Activated CD8-positive, alpha-beta memory T cell treated with anti-CD3 and anti-CD28 coated beads, Interleukin-2, amount 50 U/mL, for 48 hours (primary cell): ENCODE results near the gene ASAP3.
A peak's percentile ranks its signal among the peaks of the same experiment; 100 is the strongest.

Experiments used
- DNase-seq: peaks from one replicate; pipeline ENCODE4 v3.0.0-alpha.2; 2020

Gene ASAP3

GRCh38 chr1:23483321-23484252 lies at the start of gene ASAP3:
TSS of gene ASAP3 (minus strand) at chr1:23484179. CDS start at chr1:23484133, 46 bp downstream.
- peak; percentile 63 for DNase-seq

GRCh38 chr1:23533246-23534023 lies 49.5 kb upstream of the ASAP3 start:
- DNase-seq = no peak

- no peak for DNase-seq
These were observed 47.6 kb upstream of the ASAP3 start for GRCh38 chr1:23531562-23532094.

- peak; percentile 87 for DNase-seq
These were observed 47.0 kb upstream of the ASAP3 start, which contains the start of gene E2F2 for GRCh38 chr1:23530747-23531561. TSS of gene E2F2 (minus strand) at chr1:23531233. CDS start at chr1:23530793, 440 bp downstream.

GRCh38 chr1:23530087-23530746 lies 46.2 kb upstream of the ASAP3 start:
- DNase-seq = no peak

GRCh38 chr1:23529146-23530086 lies 45.4 kb upstream of the ASAP3 start:
- peak; percentile 60 for DNase-seq

- peak; percentile 89 for DNase-seq
These were observed 44.4 kb upstream of the ASAP3 start for GRCh38 chr1:23528250-23528978.

- no peak for DNase-seq
These were observed 43.9 kb upstream of the ASAP3 start for GRCh38 chr1:23527900-23528249.

- no peak for DNase-seq
These were observed 43.4 kb upstream of the ASAP3 start for GRCh38 chr1:23527366-23527765.

- DNase-seq = no peak
These were observed 42.5 kb upstream of the ASAP3 start for GRCh38 chr1:23526329-23527041.

- DNase-seq = no peak
These were observed 41.7 kb upstream of the ASAP3 start for GRCh38 chr1:23525558-23526250.

GRCh38 chr1:23524716-23525401 lies 40.9 kb upstream of the ASAP3 start:
- no peak for DNase-seq

GRCh38 chr1:23524163-23524562 lies 40.2 kb upstream of the ASAP3 start:
- no peak for DNase-seq

GRCh38 chr1:23522244-23522982 lies 38.4 kb upstream of the ASAP3 start:
- no peak for DNase-seq

GRCh38 chr1:23521588-23521987 lies 37.6 kb upstream of the ASAP3 start:
- DNase-seq = no peak

GRCh38 chr1:23517581-23517980 lies 33.6 kb upstream of the ASAP3 start:
- no peak for DNase-seq

- no peak for DNase-seq
These were observed 31.9 kb upstream of the ASAP3 start for GRCh38 chr1:23515905-23516304.
